ENCODE results near the gene AKAP1. TPM values are rescaled to one million over a fixed set of nuclear protein-coding genes. Genes with fewer than 3 reads are reported as not detected.

AKAP1 gene
- total and polyA plus RNA-seq, 9 of the 15 experiments (the other 6 are each of a cell fraction or from before 2014, with no cell fraction given), result 12.9 to 63.8 (median 36.4) TPM

GRCh38 chr17:57085448-57086068 lies 512 bp downstream of the AKAP1 start (continued):
- peak; percentile 18 for TF ChIP-seq SAP30 (IDR thresholded peaks at IDR 0.05; ENCODE audit: borderline replicate concordance, insufficient read depth, low read depth, low read length, poor library complexity, severe bottlenecking)
- TF ChIP-seq NR2C2 (CRISPR knock-in tag; IDR thresholded peaks at IDR 0.05), result no peak
- peak; percentile 76 for TF ChIP-seq NR2C2 (tag; IDR thresholded peaks at IDR 0.05)
- no peak for TF ChIP-seq KLF6 (CRISPR knock-in tag; IDR thresholded peaks at IDR 0.05; ENCODE audit: borderline replicate concordance)
- no peak for TF ChIP-seq NELFE (IDR thresholded peaks at IDR 0.05; ENCODE audit: insufficient read depth, insufficient read length)
- no peak for TF ChIP-seq MXD1 (CRISPR knock-in tag; IDR thresholded peaks at IDR 0.05; ENCODE audit: borderline replicate concordance, poor library complexity, severe bottlenecking)
- no peak for TF ChIP-seq ZNF143 (CRISPR knock-in tag; IDR thresholded peaks at IDR 0.05)
- no peak for TF ChIP-seq TCF15 (CRISPR knock-in tag; IDR thresholded peaks at IDR 0.05)
- peak; percentile 66 for TF ChIP-seq RBFOX2 (IDR thresholded peaks at IDR 0.05; ENCODE audit: low read depth, low read length)
- 0 out of 2 replicates have a peak, but pooled peaks have one; percentile 36 for TF ChIP-seq EGR1 (conservative IDR thresholded peaks at IDR 0.05)
- TF ChIP-seq MAFK (IDR thresholded peaks at IDR 0.05; ENCODE audit: low read length), result no peak
- no peak for TF ChIP-seq ARNT (IDR thresholded peaks at IDR 0.05)
- peak; percentile 19; the same call in 1 of the 2 replicates for TF ChIP-seq RREB1 (CRISPR knock-in tag; IDR thresholded peaks at IDR 0.05)
- no peak for TF ChIP-seq BMI1 (IDR thresholded peaks at IDR 0.05; ENCODE audit: low read length)
- TF ChIP-seq ZNF277 (CRISPR knock-in tag; IDR thresholded peaks at IDR 0.05; ENCODE audit: borderline replicate concordance), result no peak
- TF ChIP-seq HOMEZ (CRISPR knock-in tag; IDR thresholded peaks at IDR 0.05), result 0 out of 2 replicates have a peak, but pooled peaks have one; percentile 53
- peak; percentile 67; the same call in 1 of the 2 replicates for TF ChIP-seq ZSCAN29 (IDR thresholded peaks at IDR 0.05)
- TF ChIP-seq CTBP1 (IDR thresholded peaks at IDR 0.05; ENCODE audit: borderline replicate concordance), result peak; percentile 4; the same call in 1 of the 2 replicates

Measured in K562 (cell line).